ACHN (cell line): ENCODE data around the gene IL2RA.
"Not testable (repeated sequence)": the region's sequence is repeated elsewhere in the genome, so short reads cannot be mapped to it uniquely, and the experiment has no call there.

Source experiments
- DNase-seq: peaks from one replicate; pipeline ENCODE4 v3.0.0-alpha.2; 2015
- in situ Hi-C: cut with HindIII; loops from 2 replicates; pipeline ENCODE4 v1.10.0; 2017; ENCODE audit warnings: low sequenced_read_pairs, low pct_ligation_motif_present, low pct_unique_long_range_greater_than_20kb

IL2RA gene

DNA sequence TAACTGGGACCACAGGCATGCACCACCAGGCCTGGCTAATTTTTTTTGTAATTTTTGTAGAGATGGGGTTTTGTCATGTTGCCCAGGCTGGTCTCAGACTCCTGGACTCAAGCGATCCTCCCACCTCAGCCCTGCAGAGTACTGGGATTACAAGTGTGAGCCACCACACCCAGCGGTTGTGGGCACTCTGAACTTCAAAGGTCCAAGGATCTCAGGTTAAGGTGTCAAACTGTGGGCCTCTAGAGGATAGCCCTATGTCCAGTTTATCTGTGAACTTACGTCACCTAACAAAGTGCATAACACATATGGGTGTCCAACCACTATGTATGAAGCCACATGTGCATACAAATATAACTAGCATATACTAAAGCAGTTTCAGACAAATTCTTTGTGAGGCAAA is 3.2 kb upstream of the IL2RA start:
- in situ Hi-C loops = no loop called here
- DNase-seq = no peak

DNA sequence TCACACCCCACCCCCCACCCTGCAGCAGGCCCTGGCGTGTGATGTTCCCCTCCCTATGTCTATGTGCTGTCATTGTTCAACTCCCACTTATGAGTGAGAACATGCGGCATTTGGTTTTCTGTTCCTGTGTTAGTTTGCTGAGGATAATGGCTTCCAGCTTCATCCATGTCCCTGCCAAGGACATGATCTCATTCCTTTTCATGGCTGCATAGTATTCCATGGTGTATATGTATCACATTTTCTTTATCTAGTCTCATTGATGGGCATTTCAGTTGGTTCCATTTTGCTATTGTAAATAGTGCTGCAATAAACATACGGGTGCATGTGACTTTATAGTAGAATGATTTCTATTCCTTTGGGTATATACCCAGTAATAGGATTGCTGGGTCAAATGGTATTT is 2.6 kb upstream of the IL2RA start:
- in situ Hi-C loops, DNase-seq: not testable (repeated sequence)

DNA sequence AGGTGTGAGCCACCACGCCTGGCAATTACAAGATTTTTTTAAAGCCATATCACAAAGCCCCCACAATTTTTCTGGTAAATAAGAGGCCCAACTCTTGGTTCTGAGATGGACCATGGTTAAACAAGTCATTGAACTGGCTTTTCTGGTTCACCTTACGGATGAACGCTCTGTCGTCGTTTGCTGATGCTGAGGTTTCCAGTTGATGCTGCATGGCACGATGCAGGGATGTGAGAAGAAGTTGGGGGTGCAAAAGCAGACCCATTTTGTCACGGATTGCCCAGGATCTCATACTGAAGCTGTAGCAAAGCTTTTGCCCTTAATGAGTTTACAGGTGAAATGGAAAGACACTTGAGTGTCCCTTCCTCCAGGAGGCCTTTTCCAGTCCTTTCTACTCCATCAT is 2.0 kb upstream of the IL2RA start:
- in situ Hi-C loops = no loop called here
- no peak for DNase-seq

DNA sequence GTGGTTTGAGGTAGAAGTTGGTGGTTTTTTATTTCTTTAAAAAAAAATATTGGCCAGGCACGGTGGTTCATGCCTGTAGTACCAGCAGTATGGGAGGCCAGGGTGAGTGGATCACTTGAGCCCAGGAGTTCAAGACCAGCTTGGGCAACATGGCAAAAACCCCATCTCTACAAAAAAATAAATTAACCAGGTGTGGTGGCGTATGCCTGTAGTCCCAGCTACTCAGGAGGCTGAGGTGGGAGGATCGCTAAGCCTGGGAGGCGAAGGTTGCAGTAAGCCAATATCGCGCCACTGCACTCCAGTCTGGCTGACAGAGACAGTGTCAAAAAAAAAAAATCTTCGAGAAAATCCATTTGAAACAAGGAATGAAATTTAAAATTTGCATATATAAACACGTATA is 1.1 kb downstream of the IL2RA start:
- DNase-seq = no peak
- in situ Hi-C loops = no loop called here

DNA sequence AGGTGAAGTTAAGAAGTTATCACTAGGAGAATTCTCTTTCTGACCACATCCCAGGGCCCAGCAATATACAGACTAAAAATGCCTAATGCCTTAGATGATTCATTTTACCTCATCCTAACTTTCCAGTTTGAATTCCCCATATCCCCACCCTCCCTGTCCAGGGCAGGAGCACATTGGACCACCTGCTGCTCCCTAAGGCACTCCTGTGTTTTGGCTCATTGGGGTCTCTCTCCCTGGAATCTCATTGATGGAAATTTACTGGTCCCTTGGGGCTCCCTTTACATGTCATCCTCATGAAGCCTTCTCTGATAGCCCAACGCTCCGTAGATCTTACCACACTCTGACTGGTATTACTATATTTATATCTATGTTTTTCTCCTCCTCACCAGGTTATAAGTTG is 2.7 kb downstream of the IL2RA start:
- DNase-seq = no peak
- in situ Hi-C loops = no loop called here

DNA sequence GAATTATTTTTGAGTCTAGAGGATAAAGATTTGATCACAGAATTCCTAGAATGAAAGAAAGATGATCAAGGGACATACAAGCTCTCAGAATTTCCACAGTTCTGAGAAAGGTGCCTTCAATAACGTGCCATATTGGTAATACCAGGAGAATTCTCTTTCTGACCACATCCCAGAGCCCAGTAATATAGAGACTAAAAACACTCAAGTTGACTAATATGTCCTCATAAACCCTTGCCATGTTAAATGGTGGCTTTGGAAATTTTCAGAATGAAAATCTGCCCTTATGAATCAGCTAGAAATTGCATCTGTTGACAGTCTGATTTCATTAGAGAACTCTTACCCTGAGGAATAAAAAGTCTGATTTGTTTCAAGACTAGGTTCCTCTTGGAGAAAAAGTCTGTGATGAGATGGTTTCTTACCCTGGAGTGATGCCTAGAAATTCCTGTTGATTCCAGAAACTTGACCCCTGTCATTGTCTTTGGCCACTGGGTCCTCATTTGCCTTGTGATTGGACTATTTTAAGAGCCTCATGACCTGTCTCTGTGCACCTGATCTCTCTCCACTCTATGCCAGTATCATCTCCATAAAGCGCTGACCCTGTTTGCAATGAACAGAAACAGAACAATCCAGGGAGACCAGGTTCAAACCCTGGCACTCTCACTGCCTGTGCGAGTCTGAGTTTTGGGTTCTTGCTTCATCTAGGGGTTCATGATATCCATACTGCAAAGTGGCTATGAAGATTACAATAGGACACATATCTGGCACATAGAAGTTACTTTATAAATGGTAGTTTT is 3.3 kb downstream of the IL2RA start:
- no peak for DNase-seq
- in situ Hi-C loops = no loop called here

DNA sequence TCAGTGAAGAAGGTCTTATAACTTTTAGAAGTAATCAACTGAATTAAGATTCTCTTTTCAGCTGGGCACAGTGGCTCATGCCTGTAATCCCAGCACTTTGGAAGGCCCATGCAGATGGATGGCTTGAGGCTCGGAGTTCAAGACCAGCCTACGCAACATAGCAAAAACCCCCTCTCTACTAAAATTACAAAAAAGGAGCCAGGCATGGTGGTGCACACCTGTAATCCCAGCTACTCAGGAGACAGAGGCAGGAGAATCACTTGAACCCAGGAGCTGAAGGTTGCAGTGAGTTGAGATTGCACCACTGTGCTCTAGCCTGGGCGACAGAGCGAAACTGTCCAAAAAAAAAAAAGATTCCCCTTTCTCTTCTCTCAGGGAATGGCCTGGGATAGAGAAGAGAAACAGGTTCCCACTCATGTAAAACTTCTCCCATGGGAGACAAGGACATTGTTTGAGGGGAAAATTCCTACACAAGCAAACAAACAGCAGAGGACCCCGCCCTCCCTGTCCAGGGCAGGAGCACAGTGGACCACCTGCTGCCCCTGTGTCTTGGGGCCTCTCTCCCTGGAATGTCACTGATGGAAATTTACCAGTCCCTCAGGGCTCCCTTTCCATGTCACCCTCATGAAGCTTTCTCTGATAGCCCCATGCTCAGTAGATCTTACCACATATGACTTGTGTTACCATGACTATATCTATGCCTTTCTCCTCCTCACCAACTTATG is 5.6 kb downstream of the IL2RA start:
- in situ Hi-C loops = no loop called here
- no peak for DNase-seq

DNA sequence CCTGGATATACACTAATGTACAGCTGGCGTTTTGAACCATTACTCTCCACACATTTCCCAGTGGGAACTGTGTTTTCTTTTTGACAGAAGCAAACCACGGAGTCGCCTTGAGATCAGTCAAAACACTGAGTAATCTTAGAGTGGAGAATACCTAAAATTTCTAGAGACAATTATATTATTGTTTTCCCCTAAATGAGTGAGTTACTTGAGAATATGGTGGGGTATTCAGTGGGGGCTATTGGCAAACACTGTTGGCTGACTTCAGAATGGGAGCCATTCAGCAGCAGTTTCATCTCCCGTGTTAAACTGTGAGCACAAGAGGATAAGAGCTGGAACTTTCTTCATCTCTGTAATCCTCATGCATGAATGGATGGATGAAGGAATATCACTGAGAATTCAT is 6.2 kb downstream of the IL2RA start:
- in situ Hi-C loops = no loop called here
- DNase-seq = no peak

DNA sequence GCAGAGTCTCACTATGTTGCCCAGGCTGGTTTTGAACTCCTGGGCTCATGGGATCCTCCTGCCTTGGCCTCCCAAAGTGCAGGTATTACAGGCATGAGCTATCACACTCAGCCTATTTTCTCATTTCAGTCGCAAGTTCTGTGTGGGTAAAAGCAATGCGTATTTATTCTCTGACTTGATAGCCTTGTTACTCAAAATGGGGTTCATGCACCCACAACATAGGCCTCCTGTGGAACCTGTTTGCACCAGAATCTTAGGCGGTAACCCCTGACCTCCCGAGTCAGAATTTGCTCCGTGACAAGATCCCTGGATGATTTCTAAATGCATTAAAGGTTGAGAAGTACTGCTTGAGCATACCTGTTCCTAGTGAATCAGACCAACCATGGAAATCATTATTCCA is 7.3 kb downstream of the IL2RA start:
- DNase-seq = no peak
- in situ Hi-C loops = no loop called here

DNA sequence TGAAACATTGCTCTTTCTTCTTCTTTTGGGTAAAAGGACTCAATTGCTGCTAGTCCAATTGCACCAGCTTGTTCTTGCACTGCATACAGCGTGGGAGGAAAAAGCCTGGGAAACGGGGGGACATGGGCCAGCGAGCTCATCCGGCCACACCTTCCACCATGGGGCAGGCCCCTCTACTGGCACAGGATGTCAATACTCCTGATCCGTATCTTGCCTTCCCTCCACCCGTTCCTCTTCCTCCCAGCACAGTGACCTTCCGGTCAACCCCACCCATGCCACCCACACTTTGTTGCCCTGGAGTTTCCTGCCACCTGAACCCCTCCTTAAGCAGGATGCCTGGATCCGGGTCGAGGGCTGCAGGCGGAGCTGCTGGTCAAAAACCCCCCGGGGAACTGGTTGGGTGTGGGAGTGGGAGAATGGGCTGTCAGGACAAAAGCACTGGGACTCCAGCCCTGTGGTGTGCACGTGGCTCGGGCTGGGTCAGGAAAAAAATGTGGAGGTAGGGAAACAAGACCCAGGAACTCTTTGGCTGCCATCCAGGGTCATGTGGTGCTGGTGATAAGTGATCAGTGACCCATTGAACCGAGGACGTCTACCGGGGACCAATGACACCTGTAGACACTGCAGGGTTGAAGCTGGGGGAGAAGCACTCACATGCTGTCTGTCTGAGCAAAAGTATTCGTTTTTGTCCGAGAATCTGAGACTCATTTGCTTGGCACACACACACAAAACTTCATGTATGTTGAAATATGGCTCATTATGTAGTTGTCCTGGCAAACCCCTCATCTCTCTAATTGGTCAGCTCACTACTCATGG is 8.1 kb downstream of the IL2RA start:
- no peak for DNase-seq
- in situ Hi-C loops = no loop called here

DNA sequence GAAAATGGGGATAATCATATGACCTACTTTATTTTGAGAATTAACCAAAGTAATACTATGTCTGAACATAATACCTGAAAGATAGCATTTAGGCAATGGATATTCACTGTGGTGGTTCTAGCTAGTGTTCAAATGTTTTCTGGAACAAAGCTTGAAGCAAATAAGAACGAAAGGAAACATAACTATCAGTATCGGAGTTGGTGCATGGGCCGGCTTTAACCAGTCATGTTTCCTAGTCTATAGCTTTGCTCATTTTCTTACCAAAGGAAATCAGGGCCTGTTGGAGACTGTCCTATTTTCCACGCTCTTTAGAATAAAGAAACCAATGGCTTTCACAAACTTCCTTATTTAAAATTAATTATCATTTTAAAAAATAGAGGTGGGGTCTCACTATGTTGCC is 8.9 kb downstream of the IL2RA start:
- in situ Hi-C loops = no loop called here
- no peak for DNase-seq

DNA sequence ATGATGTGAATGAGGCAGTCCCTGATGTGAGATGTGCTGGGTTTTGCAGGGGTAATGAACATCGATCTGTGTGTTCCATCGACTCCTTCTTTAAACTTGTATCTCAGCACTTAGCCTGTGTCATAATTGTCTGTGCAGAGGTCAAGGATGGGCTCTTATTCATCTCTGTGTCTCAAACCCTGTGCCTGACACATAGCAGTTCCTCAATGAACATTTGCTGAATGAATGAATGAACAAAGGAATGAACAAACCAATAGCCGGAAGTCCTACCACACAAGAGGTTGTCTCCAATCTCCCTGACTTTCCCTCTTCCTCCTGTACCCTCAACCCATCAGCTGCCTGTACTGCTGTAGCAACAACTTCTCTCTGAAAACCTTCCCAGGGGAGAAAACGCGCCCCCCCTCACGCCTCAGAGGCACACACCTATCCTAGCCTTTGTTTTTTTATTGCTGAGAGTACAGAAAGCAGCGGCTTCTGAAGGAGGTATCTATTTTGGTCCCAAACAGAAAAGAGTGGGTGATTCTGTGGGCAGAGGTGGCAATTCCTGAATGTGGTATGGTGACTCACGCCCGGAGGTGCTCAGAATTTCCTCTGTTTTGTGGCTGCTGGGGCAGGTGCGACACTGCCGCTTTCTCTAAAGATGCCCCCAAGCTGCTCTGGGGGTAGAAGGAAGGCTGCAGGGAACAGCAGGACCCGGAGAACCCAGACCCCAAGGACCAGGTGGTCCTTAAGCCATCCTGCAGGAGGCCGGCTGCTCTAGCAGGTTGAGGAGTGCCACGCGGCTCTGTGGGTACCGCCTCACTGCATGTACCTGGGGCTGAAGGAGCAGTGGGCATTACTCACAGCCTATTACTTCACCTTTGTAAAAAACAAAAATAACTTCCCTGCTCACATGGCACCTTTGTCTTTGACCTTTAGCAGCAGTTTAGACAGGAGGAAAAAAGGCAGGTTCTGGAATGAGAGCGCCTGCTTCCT is 9.6 kb downstream of the IL2RA start:
- DNase-seq = no peak
- in situ Hi-C loops = no loop called here

DNA sequence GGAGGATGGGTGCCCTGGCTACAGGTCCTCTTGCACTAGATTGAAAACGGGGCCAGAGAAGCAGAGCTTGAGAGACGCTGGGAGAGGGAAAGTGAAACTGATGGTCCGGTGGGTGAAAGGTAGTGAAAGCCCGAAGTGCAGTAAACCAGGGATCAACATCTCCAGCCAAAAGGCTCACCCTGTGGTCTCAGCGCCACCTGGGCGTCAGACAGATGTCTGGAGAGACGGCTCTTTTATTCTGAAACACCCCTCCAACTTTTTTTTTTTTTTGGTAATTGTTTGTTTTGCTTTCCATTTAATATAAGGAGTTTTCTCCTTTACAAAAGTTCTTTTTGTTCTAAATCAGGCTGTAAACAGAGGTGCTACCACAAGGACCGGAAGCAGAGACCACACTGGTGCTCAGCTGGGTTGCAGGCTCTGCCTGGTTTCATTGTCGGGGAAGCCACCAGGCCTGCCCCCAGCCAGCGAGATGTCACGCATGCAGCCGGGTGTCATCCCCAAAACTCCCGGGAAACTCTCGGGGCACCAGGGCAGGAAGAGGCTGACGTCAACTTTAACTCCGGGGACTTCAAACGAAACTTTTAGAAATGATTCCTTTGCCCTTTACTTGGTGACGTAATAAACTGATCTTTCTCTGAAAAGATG is 11.2 kb downstream of the IL2RA start:
- in situ Hi-C loops = no loop called here
- DNase-seq = peak; percentile 64

DNA sequence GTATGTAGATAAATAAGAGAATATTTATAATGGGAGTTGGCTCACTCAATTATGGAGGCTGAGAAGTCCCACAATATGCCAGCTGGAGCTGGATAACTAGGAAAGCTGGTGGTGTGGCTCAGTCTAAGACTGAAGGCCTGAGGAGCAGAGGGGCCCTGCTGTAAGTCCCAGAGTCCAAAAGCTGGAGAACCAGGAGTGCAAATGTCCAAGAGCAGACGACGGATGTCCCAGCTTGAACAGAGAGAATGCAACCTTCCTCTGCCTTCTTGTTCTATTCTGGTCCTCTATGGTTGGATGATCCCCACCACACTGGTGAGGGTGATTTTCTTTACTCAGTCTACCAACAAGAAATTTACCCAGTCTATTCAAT is 13.2 kb downstream of the IL2RA start:
- DNase-seq = no peak
- in situ Hi-C loops = no loop called here

DNA sequence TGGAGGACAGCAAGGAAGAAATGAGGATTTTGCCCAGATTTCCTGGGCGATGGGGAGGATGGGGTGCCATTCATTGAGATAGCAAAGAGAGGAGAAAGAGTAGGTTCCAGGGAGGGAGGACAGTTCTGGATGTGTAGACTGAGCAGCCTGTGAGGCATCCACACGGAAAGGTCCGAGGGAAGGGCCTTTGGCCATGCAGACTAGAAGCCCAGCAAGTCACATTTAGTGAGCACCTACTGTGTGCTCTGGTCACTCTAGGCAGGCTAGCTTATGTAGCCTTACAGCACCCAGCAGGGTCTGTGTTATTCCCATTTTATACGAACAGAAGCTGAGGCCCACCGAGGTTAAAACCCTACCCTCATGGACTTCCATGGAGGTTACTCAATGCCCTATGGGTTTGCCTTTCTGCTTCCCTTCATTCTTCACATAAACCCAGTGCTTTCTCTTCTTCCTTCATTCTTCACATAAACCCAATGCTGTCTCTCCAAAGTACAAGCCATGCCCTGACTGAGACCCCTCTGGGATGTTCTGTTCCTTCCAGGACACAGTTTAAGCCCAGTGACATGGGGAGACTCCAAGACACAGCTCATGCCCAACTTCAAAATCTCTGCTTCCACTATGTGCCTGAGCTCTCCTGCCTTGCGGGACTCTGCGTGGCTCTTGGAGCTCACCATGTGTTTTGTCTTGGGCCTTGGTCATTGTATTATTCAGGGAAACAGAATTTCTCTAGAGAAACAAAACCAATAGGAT is 13.7 kb downstream of the IL2RA start:
- in situ Hi-C loops = no loop called here

DNA sequence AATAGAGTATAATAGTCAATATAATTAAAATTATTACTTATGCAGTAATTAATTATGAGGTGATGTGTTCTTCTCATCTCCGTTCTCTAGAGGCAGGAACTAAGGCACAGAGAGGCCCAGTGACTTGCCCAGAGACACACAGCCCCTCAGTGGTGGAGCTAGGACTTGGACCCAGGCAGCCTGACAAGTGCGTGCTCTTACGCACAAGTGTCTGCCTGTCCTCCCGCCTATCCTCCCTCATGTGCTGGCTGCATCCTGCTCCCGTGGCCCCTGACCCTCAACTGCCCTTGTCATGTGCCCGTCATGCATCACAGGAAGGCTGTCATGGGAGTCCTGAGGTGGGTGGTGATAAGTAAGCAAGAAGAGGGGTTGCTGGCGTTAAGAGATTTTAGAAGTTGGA is 14.3 kb downstream of the IL2RA start:
- in situ Hi-C loops = no loop called here
- DNase-seq = no peak

More for the DNA sequence above, 13.7 kb downstream of the IL2RA start:
- no peak for DNase-seq
